HEK293 (cell line): ENCODE data around the gene TCIRG1.

Experiments used
- CTCF ChIA-PET: fragments of 350-600 bp; formaldehyde crosslinking; extraction: SDS; loops from one replicate; lab custom pipeline; 2021; ENCODE audit warnings: antibody characterized with exemption; lab: Yijun Ruan, JAX
- POLR2A ChIA-PET: fragments of 300-600 bp; formaldehyde crosslinking; extraction: SDS; loops from one replicate; lab custom pipeline; 2020; ENCODE audit warnings: antibody characterized with exemption, inconsistent platforms; lab: Yijun Ruan, JAX
- H3K27ac ChIP-seq: fragments of 200-500 bp; sonication (Bioruptor generic); 2 replicates; pipeline ENCODE4 v1.5.1; 2014; ENCODE audit warnings: low read depth, low read length, control low read depth, inconsistent platforms; ENCODE audit errors: extremely low read depth
- H3K36me3 ChIP-seq, 2 experiments: fragments of 200-500 bp in 1 of 2; sonication (Bioruptor generic) in 1 of 2; 1 replicate in 1 of 2; 2 replicates in 1 of 2; pipeline ENCODE4 v1.5.1; 2014 to 2017; ENCODE audit warnings: inconsistent platforms in 2 of 2, low read length in 2 of 2; ENCODE audit not compliant: control insufficient read depth in 2 of 2, insufficient read depth in 1 of 2
- H3K4me1 ChIP-seq: fragments of 200-500 bp; sonication (Bioruptor generic); 2 replicates; pipeline ENCODE4 v1.5.1; 2014; ENCODE audit warnings: mild to moderate bottlenecking, low read length, inconsistent platforms; ENCODE audit not compliant: control insufficient read depth, insufficient read depth
- H3K4me3 ChIP-seq: 2 replicates; pipeline ENCODE4 v1.5.1; 2011; ENCODE audit warnings: low read depth, mild to moderate bottlenecking, control low read depth, low read length, moderate library complexity
- H3K9me3 ChIP-seq: fragments of 200-500 bp; sonication (Bioruptor generic); 2 replicates; pipeline ENCODE4 v1.5.1; 2014; ENCODE audit warnings: low read depth, low read length, inconsistent platforms; ENCODE audit not compliant: control insufficient read depth, insufficient read depth
- CTCF ChIP-seq: fragments of 450-650 bp; formaldehyde crosslinking; IDR thresholded peaks from 2 replicates; pipeline ENCODE4 v1.5.1; 2016; ENCODE audit warnings: missing biosample characterization, missing genetic modification characterization
- HOXD13 ChIP-seq: sonication (generic); formaldehyde crosslinking; IDR thresholded peaks from 2 replicates; pipeline ENCODE4 v1.8.0; 2022; ENCODE audit warnings: missing genetic modification reagents, borderline replicate concordance
- MEIS1 ChIP-seq: sonication (generic); formaldehyde crosslinking; IDR thresholded peaks from 2 replicates; pipeline ENCODE4 v1.8.1; 2022; ENCODE audit warnings: missing genetic modification reagents, mild to moderate bottlenecking, borderline replicate concordance
- RBAK ChIP-seq: fragments of 450-650 bp; formaldehyde crosslinking; IDR thresholded peaks from 2 replicates; pipeline ENCODE4 v1.5.1; 2016; ENCODE audit warnings: missing biosample characterization, missing genetic modification characterization
- TCF7L2 ChIP-seq: IDR thresholded peaks from 2 replicates; pipeline ENCODE4 v1.6.1; 2011; ENCODE audit warnings: low read depth, mild to moderate bottlenecking, inconsistent platforms, low read length, moderate library complexity, borderline replicate concordance
- ZNF223 ChIP-seq: fragments of 450-650 bp; formaldehyde crosslinking; IDR thresholded peaks from 2 replicates; pipeline ENCODE4 v1.5.1; 2016; ENCODE audit warnings: missing biosample characterization, missing genetic modification characterization
- ZNF248 ChIP-seq: fragments of 450-650 bp; formaldehyde crosslinking; IDR thresholded peaks from 2 replicates; pipeline ENCODE4 v1.5.1; 2017; ENCODE audit warnings: missing biosample characterization, missing genetic modification characterization
- ZNF280D ChIP-seq: fragments of 450-650 bp; formaldehyde crosslinking; IDR thresholded peaks from 2 replicates; pipeline ENCODE4 v1.5.1; 2016; ENCODE audit warnings: missing biosample characterization, missing genetic modification characterization
- ZNF416 ChIP-seq: fragments of 450-650 bp; formaldehyde crosslinking; IDR thresholded peaks from 2 replicates; pipeline ENCODE4 v1.5.1; 2016; ENCODE audit warnings: missing biosample characterization, missing genetic modification characterization
- ZNF560 ChIP-seq: fragments of 450-650 bp; formaldehyde crosslinking; IDR thresholded peaks from 2 replicates; pipeline ENCODE4 v1.5.1; 2017; ENCODE audit warnings: missing biosample characterization, missing genetic modification characterization, borderline replicate concordance
- ZNF670 ChIP-seq: fragments of 450-650 bp; formaldehyde crosslinking; IDR thresholded peaks from 2 replicates; pipeline ENCODE4 v1.5.1; 2016; ENCODE audit warnings: missing biosample characterization, missing genetic modification characterization, low read depth
- ZNF747 ChIP-seq: fragments of 450-650 bp; formaldehyde crosslinking; IDR thresholded peaks from 2 replicates; pipeline ENCODE4 v1.5.1; 2016; ENCODE audit warnings: missing biosample characterization, missing genetic modification characterization
- TF ChIP-seq, protein P1 (sequence below): fragments of 450-650 bp; formaldehyde crosslinking; IDR thresholded peaks from 2 replicates; pipeline ENCODE4 v1.5.1; 2016; ENCODE audit warnings: missing biosample characterization, missing genetic modification characterization
- TF ChIP-seq, protein P2 (sequence below): fragments of 450-650 bp; formaldehyde crosslinking; IDR thresholded peaks from 2 replicates; pipeline ENCODE4 v1.5.1; 2016; ENCODE audit warnings: missing biosample characterization, missing genetic modification characterization, low read depth
- TF ChIP-seq, protein P3 (sequence below): fragments of 450-650 bp; formaldehyde crosslinking; IDR thresholded peaks from 2 replicates; pipeline ENCODE4 v1.5.1; 2016; ENCODE audit warnings: missing biosample characterization, missing genetic modification characterization

The TCIRG1 gene

GRCh38 chr11:68096962-68097361, 58.1 kb downstream of the TCIRG1 start:
- Histone ChIP-seq H3K27ac (no peak overlapping the region), H3K9me3 (no peaks in the 10 kb centered on the region), H3K4me3 (no peak overlapping the region), H3K4me1 (peaks cover 4% of the 10 kb centered on the region; the same call in 1 of the 2 replicates), H3K36me3 (peaks cover 0 to 7% of the 10 kb centered on the region in 2 experiments; a peak in 1 of 3 replicates)
- ChIA-PET CTCF (no interaction called here), POLR2A (no interaction called here)
- TF ChIP-seq RBAK (tag by site-specific recombination) (no peak), ZNF560 (tag by site-specific recombination) (no peak), CTCF (no peak), ZNF248 (tag by site-specific recombination) (no peak), MEIS1 (no peak), HOXD13 (no peak), TCF7L2 (no peak), ZNF670 (tag by site-specific recombination) (no peak), ZNF416 (no peak)
- TF ChIP-seq, protein P1, sequence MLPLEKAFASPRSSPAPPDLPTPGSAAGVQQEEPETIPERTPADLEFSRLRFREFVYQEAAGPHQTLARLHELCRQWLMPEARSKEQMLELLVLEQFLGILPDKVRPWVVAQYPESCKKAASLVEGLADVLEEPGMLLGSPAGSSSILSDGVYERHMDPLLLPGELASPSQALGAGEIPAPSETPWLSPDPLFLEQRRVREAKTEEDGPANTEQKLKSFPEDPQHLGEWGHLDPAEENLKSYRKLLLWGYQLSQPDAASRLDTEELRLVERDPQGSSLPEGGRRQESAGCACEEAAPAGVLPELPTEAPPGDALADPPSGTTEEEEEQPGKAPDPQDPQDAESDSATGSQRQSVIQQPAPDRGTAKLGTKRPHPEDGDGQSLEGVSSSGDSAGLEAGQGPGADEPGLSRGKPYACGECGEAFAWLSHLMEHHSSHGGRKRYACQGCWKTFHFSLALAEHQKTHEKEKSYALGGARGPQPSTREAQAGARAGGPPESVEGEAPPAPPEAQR (tag by site-specific recombination): no peak
- TF ChIP-seq, protein P2, sequence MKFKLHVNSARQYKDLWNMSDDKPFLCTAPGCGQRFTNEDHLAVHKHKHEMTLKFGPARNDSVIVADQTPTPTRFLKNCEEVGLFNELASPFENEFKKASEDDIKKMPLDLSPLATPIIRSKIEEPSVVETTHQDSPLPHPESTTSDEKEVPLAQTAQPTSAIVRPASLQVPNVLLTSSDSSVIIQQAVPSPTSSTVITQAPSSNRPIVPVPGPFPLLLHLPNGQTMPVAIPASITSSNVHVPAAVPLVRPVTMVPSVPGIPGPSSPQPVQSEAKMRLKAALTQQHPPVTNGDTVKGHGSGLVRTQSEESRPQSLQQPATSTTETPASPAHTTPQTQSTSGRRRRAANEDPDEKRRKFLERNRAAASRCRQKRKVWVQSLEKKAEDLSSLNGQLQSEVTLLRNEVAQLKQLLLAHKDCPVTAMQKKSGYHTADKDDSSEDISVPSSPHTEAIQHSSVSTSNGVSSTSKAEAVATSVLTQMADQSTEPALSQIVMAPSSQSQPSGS: no peak

DNA sequence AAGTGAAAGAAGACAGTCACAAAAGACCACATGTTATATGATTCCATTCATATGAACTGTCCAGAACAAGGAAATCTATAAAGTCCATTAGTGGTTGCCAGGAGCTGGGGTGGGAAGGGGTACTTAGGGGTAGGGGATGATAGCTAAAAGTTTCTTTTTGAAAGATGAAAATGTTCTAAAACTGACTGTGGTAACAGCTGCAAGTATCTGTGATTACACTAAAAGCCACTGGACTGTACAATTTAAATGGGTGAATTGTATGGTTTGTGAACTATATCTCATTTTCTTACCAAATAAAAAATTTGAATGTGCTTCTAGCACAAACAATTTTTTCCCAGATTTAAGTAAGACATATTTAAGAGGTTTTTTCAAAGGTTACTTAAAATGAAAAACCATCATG, 60.2 kb downstream of the TCIRG1 start:
- Histone ChIP-seq H3K27ac (no peak overlapping the region), H3K4me3 (no peak overlapping the region), H3K4me1 (peaks cover 4% of the 10 kb centered on the region; the same call in 1 of the 2 replicates), H3K36me3 (peaks cover 0 to 5% of the 10 kb centered on the region in 2 experiments; a peak in 1 of 3 replicates), H3K9me3 (no peaks in the 10 kb centered on the region)
- CTCF ChIA-PET: interaction anchor here (0.7 kb wide), 1 partner anchor 156 kb away, joined by 3 read pairs; no protein-coding TSS in a partner anchor
- TF ChIP-seq ZNF280D (tag by site-specific recombination) (no peak), ZNF747 (tag by site-specific recombination) (no peak), ZNF223 (tag by site-specific recombination) (no peak)
- TF ChIP-seq, protein P3, sequence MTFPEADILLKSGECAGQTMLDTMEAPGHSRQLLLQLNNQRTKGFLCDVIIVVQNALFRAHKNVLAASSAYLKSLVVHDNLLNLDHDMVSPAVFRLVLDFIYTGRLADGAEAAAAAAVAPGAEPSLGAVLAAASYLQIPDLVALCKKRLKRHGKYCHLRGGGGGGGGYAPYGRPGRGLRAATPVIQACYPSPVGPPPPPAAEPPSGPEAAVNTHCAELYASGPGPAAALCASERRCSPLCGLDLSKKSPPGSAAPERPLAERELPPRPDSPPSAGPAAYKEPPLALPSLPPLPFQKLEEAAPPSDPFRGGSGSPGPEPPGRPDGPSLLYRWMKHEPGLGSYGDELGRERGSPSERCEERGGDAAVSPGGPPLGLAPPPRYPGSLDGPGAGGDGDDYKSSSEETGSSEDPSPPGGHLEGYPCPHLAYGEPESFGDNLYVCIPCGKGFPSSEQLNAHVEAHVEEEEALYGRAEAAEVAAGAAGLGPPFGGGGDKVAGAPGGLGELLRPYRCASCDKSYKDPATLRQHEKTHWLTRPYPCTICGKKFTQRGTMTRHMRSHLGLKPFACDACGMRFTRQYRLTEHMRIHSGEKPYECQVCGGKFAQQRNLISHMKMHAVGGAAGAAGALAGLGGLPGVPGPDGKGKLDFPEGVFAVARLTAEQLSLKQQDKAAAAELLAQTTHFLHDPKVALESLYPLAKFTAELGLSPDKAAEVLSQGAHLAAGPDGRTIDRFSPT (tag by site-specific recombination): no peak
- POLR2A ChIA-PET: no interaction called here
